ENCODE data around the gene ZYG11A. TPM values are rescaled to one million over a fixed set of nuclear protein-coding genes. Genes with fewer than 3 reads are reported as not detected.

Gene ZYG11A
- total RNA-seq, 4 donors from 2014 or later, result not detected

DNA sequence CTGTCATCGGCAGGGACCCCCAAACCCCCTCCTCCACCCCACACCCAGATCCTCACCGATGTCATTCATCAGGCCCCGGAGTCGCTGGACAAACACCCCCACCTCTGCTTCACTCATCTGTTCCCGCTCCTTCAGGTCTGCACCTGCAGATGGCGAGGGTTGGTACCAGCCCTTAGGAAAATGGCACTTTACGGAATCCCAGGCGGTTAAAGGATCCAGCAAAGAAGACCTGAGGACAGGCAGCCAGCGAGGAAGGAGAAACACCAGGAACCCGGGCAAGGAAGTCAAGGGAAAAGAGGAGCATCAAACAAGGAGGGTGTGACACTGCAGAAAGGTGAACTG lies 65.2 kb downstream of the ZYG11A start:
- DNase-seq, result no peak
- Histone ChIP-seq H3K4me1 (peaks cover 0 to 4% (median 0%) of the 10 kb centered on the region in 4 donors), H3K27ac (no peak overlapping the region), H3K4me3 (no peak overlapping the region), H3K9me3 (no peaks in the 10 kb centered on the region), H3K36me3 (peaks cover 0 to 12% (median 0%) of the 10 kb centered on the region in 3 donors), H3K27me3 (no peaks in the 10 kb centered on the region)
- TF ChIP-seq, protein P1, sequence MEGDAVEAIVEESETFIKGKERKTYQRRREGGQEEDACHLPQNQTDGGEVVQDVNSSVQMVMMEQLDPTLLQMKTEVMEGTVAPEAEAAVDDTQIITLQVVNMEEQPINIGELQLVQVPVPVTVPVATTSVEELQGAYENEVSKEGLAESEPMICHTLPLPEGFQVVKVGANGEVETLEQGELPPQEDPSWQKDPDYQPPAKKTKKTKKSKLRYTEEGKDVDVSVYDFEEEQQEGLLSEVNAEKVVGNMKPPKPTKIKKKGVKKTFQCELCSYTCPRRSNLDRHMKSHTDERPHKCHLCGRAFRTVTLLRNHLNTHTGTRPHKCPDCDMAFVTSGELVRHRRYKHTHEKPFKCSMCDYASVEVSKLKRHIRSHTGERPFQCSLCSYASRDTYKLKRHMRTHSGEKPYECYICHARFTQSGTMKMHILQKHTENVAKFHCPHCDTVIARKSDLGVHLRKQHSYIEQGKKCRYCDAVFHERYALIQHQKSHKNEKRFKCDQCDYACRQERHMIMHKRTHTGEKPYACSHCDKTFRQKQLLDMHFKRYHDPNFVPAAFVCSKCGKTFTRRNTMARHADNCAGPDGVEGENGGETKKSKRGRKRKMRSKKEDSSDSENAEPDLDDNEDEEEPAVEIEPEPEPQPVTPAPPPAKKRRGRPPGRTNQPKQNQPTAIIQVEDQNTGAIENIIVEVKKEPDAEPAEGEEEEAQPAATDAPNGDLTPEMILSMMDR (IDR thresholded peaks at IDR 0.05), result no peak
- no peak for TF ChIP-seq POLR2A (IDR thresholded peaks at IDR 0.05)

- Histone ChIP-seq H3K4me1 (peaks cover 0 to under 1% (median 0%) of the 10 kb centered on the region in 4 donors), H3K4me3 (no peak overlapping the region), H3K36me3 (peaks cover 0 to 15% (median 0%) of the 10 kb centered on the region in 3 donors), H3K27ac (no peak overlapping the region), H3K27me3 (no peaks in the 10 kb centered on the region), H3K9me3 (no peaks in the 10 kb centered on the region)
- no peak for DNase-seq
- TF ChIP-seq, protein P1 (IDR thresholded peaks at IDR 0.05), result no peak
- no peak for TF ChIP-seq POLR2A (IDR thresholded peaks at IDR 0.05)
These were observed 69.0 kb downstream of the ZYG11A start for GRCh38 chr1:52911541-52911940.

DNA sequence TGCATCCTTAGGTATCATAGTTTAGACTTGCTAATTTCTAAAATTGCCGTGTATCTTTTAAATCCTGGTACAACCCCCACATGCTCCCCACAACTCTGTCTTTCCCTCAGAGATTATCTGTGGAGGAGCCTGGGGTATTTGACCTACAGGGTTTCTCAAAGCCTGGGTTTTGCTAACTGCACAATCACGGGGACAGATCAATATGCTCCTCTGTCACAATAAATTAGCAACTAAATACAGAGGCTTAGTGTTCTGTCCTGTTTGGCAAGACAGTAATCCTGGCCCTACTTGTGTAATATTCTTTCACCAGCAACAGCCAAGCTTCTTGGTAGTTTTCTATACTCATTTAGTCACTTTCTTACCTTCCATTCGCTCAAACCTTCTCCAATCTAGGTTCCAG lies 70.5 kb downstream of the ZYG11A start:
- H3K27ac ChIP-seq, result no peak overlapping the region
- no peak for DNase-seq
- TF ChIP-seq, protein P1 (IDR thresholded peaks at IDR 0.05), result no peak
- TF ChIP-seq POLR2A (IDR thresholded peaks at IDR 0.05), result no peak

GRCh38 chr1:52913537-52913936 lies 71.0 kb downstream of the ZYG11A start:
- TF ChIP-seq, protein P1 (IDR thresholded peaks at IDR 0.05), result no peak
- no peak for TF ChIP-seq POLR2A (IDR thresholded peaks at IDR 0.05)
- H3K27ac ChIP-seq, result no peak overlapping the region
- no peak overlapping the region for H3K4me3 ChIP-seq
- H3K4me1 ChIP-seq, result no peaks in the 10 kb centered on the region
- no peak for DNase-seq
- H3K27me3 ChIP-seq, result no peaks in the 10 kb centered on the region
- peaks cover 0 to 15% (median 0%) of the 10 kb centered on the region in 3 donors for H3K36me3 ChIP-seq
- no peaks in the 10 kb centered on the region for H3K9me3 ChIP-seq

More for the DNA sequence above, 70.5 kb downstream of the ZYG11A start:
- H3K27me3 ChIP-seq, result no peaks in the 10 kb centered on the region
- no peak overlapping the region for H3K4me3 ChIP-seq
- no peaks in the 10 kb centered on the region for H3K9me3 ChIP-seq
- peaks cover 0 to 15% (median 0%) of the 10 kb centered on the region in 3 donors for H3K36me3 ChIP-seq
- no peaks in the 10 kb centered on the region for H3K4me1 ChIP-seq

GRCh38 chr1:52914463-52914862 lies 71.9 kb downstream of the ZYG11A start:
- Histone ChIP-seq H3K36me3 (peaks cover 0 to 15% (median 0%) of the 10 kb centered on the region in 3 donors), H3K27ac (no peak overlapping the region)

More at GRCh38 chr1:52914463-52914862, 71.9 kb downstream of the ZYG11A start:
- H3K9me3 ChIP-seq, result no peaks in the 10 kb centered on the region
- H3K27me3 ChIP-seq, result no peaks in the 10 kb centered on the region
- no peaks in the 10 kb centered on the region for H3K4me1 ChIP-seq
- DNase-seq, result no peak
- no peak overlapping the region for H3K4me3 ChIP-seq
- TF ChIP-seq POLR2A (IDR thresholded peaks at IDR 0.05), result no peak
- TF ChIP-seq, protein P1 (IDR thresholded peaks at IDR 0.05), result no peak
